NCI-H446 treated with DMSO at 0.1 percent for 48 hours (cell line): ENCODE measurements around the gene TSHR.
"Not testable (repeated sequence)": the region's sequence is repeated elsewhere in the genome, so short reads cannot be mapped to it uniquely, and the experiment has no call there.

Experiments
- DNase-seq: peaks from one replicate; lab custom pipeline; 2025; lab: John Stamatoyannopoulos, UW

Gene TSHR

DNA sequence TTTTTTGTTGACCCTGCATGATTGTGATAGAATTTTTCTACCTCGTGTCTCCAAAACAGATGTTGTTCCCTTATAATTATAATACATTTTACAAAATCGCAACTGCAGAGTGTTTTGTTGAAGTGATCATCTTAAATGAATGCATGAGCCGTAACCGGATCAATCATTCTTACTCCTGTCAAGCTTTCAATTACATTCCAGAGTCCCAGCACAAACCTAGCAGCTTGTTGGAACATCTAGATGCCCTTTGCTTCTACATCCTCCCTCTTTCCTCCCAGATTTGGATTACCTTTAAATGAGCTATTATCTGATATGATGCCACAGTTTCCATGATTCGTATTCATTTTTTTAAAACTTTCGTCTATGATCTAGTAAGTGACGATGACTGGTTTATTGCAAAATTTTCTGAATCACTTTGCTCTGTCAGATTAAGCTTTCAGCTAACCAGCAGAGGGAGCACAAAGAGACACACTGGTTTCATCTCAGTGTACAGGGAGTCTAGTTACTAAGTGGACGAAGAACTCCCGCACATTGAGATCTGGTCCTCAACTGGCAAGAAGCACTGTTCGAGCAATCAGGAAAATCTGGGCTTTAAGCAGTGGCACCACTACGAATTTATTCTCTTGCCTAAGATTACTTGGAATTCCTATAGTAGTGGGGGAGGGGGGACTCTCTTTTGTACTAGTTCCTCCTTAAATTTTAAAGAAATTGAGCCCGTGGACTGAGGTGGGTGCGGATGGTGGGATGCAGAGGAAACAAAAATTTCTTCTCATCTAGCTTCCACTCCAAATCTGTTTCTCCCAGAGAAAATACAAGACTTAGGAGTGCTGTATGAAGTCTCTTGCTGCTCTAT is 40.9 kb downstream of the TSHR start:
- DNase-seq, result peak; percentile 39

DNA sequence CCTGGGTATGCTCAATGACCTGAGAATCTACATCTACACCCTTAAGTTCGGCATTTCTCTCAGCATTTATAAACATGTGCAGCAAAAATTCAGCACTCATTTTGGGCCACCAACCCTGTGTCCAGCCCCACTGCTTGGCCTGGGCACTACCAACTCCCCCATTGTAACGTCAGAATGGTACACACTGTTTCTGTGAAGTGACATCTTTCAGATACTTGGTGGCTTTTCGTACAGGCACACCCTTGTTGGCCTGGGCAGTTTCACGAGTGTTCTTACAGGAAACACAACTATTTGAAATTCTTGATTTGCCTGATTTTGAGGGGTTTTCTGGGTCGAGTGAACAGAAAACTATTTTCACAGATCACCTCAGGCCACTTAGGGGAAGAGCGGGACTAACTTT is 46.0 kb downstream of the TSHR start:
- DNase-seq, result no peak

DNA sequence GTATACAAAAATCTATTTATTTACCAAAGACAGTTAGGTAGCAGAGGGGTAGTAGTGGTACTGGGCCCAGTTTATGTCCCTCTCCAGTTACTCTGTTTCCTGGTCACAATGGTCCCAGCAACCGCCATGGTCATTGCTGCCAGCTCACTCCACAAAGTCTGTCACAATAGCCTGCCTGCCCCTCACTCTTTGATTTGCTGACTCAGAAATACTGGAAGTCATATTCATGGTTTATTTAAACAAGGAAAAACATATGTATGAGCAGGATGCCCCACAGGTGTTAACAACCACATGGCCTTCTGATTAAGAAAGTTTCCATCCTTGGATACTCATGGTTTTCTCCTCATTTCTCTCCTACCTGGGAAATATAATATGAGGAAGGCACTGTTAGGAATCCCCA is 49.2 kb downstream of the TSHR start:
- DNase-seq, result no peak

DNA sequence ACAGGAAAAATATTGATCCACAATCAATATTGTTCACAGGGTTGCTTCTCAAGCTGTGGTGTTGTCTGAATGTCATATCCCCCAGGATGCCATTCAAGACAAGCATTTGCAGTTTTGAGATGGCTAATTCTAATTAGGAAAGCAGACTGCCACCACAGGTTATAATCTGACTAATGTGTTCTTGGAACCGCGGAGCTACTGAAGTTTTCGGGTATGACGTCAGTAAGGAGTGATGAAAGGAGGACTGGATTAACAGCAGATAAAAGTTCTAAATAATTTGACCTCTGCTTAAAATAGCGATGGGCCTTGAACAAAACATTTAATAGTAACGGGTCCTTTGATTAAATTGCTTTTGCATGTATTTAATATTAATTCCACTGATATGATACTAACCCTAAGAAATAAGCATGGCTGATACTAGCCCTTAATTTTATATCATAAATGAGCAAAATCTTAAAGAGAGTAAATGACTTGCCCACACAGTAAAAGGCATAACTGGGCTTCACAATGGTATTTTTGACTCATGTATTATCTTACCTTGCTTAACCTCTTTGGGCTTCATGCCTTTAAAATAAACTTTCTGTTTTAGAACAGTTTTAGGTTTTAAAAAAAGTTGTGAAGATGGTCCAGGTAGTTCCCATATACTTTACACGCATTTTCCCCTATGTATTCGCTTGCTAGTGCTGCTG is 50.3 kb downstream of the TSHR start:
- no peak for DNase-seq

DNA sequence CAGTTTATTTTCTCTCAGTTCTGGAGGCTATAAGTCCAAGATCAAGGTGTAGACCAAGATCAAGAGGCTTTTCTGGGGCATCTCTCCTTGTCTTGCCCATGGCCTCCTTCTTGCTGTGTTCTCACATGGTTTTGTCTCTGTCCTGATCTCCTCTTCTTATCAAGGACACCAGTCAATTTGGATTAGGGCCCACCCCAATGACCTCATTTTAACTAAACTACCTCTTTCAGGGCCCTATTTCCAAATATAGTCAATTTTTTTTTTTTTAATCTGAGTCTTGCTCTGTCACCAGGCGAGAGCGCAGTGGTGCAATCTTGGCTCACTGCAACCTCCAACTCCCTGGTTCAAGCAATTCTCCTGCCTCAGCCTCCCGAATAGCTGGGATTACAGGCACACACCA is 50.8 kb downstream of the TSHR start:
- no peak for DNase-seq

DNA sequence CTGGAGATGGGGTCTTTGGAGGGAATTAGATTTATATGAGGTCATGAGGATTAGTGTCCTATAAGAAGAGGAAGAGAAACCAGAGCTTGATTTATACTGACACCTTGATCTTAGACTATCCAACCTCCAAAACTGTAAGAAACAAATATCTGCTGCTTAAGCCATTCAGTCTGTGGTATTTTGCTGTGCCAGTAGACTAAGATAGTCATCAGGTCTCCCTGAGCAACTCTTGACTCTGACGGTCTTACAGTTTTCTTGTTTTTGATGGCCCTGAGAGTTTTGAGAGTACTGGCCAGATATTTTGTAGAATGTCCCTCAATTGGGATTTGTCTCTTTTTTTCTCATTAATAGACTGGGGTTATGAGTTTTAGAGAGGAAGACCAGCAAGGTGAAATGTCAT is 51.7 kb downstream of the TSHR start:
- DNase-seq, result no peak

DNA sequence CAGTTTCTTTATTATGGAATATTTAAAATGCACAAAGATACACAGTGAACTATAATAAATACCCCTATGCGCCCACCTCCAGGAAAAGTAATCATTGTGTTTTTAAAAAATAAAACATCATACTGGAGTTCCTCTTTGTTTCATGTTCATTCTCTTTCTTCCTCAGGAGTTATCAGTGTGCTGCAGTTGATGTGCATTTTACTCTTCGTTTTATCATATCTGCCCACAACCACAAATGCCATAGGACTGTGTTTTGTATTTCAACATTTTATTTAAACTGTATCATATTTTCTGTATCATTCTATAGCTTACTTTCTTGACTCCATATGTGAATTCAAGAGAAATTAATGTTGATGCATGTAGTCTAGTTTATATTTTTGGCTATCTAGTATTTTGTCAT is 53.9 kb downstream of the TSHR start:
- no peak for DNase-seq

DNA sequence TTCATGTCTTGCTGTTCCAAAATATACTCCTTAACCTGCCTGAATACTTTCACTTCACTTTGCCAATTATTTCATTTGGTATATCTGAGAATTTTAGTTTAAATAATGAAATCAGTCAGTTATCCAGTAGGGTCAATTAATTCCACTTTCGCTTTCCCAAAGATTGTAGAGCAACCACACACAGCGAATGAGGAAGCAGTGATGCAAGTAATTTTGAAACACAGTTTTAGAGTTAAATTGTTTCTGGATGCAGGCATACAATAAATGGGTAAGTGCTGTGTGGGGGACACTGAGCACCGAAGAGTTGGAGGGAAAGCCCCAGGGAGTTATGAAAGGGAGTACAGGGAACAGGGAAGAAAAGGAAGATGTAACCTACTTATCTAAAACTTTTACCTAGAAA is 62.8 kb downstream of the TSHR start:
- DNase-seq, result no peak

DNA sequence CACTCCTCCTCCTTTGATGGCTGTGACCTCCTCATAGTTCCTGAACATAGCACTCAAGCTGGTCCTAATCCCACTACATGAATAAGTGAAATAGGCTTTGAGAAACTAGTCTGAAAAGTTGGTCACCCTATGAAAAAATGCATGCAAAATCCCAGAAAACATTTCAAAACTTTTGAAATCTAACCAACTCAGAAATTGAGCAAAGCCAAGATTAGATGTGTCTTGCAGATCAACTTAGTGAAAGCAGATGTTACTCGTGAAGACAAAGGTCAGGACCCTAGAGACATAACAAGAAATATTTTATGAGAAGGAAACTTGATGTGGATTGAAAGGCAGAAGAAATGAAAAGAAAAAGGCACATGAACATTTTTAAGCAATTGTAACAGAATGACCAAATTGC is 63.3 kb downstream of the TSHR start:
- no peak for DNase-seq

DNA sequence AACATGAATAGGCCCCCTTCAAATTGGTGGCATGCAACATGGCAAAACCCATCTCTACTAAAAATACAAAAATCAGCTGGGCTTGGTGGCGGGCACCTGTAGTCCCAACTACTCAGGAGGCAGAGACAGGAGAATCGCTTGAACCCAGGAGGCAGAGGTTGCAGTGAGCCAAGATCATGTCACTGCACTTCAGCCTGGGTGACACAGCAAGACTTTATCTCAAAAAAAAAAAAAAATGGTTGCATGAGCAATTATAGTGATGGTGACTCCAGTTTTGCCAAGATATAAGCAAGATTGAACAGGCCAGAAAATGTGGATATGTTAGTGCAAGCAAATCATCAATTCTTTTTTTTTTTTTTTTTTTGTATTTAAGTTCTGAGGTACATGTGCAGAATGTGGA is 63.7 kb downstream of the TSHR start:
- DNase-seq, result not testable (repeated sequence)

DNA sequence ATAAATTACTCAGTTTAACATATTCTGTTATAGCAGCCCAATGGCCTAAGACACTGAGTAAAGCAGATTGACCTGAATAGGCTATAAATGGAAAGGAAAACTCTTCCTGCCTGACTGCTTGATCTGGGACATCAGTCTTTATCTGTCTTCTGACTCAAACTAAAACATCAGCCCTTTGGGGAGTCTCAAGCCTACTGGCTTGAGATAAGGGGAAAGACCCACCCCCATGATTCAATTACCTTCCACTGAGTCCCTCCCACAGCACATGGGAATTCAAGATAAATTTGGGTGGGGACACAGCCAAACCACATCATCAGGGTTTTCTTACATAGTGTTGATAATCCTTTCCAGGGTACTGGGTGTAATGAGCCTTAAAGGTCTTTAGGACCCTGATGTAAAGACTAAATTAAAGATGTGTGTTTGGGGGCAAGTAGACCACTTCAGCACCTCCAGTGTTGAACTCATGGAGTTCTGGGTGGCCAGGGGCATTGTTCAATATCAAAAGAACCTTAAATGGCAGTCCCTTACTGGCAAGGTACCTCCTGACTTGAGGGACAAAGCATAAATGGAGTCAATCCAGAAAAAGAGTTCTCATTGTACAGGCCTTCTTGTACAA is 67.8 kb downstream of the TSHR start:
- DNase-seq, result no peak

DNA sequence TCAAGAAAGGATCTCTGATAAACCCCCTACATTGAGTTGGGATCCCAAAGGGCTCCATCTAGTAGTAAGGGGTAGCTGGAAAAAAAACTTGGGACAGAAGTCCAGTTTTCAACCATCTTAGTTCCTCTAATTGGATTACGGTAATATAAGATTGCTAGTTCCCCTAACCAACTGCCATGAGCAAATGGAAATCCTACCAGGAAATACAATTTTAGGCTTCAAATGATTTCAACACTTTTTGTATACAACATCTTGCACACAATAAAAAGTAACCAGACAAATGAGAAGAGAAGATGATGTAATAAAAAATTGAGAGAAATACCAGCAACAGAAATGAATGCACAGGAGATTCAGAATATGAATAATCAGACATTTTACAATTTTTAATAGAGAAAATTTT is 73.0 kb downstream of the TSHR start:
- no peak for DNase-seq

DNA sequence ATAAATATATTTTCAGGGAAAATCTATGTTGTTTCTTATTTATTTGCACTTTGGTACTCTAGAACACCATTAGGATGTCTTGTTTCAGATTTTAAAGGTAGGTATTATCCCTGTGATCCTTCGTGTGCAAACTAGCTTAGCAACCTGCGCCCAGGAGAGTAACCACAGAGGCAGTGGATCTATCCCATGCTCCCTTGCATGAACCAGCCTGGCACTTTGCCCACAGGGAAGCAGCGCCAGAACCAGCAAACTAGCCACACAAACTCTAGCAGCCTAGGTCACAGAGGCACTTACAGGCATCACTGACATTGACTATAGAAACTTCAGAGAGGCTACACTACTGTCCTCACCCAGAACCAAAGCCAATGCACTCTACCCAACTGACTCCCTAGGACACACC is 76.1 kb downstream of the TSHR start:
- no peak for DNase-seq

DNA sequence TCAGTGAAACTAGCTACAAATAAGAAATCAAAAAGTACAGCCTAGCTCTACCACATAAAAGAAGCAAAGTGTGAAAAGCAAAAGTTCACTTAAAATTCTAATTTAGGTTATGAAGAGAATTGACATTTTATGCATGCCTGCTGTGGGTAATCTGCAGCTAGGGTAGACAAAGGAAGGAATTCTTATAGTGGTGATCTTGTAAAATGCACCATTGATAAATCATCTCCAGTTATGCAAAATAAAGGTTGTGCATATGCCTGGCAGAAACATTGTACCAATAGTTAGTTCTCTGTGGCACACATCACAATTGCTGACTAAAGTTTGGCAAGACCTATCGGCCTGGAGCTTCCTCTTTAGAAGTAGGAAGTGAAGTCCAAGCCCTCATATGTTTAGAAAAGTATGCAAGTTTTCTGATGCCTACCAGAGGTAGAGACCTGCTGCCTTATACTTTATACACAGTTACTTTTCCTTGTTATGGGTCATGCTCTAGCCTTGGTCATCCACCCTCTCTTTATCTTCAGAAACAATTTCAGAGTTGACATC is 78.3 kb downstream of the TSHR start:
- DNase-seq, result no peak

DNA sequence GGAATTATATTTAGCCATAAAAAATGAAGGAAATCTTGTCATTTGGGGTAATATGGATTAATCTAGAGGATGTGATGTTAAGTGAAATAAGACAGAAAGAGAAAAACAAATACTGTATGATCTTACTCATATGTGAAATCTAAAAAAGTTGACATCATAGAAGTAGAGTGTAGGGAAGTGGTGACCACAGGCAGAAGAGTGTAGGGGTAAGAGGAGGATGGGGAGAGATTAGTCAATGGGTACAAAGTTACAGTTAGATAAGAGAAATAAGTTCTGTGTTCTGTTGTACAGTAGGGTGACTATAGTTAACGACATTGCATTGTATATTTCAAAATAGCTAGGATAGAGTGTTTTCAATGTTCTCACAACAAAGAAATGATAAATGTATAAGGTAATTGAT is 87.0 kb downstream of the TSHR start:
- DNase-seq, result no peak

DNA sequence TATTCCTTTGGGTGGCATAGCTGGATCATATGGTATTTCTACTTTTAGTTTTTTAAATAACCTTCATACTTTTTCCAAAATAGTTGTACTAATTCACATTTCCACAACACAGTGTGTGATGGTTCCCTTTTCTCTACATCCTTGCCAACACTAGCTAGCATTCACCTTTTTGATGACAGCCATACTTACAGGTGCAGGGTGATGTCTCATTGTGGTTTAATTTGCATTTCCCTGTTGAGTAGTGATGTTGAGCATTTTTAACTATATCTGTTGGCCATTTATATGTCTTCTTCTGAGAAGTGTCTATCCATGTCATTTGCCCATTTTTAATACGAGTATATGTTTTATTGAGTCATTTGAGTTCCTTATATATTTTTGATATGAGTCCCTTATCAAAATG is 96.1 kb downstream of the TSHR start:
- no peak for DNase-seq

DNA sequence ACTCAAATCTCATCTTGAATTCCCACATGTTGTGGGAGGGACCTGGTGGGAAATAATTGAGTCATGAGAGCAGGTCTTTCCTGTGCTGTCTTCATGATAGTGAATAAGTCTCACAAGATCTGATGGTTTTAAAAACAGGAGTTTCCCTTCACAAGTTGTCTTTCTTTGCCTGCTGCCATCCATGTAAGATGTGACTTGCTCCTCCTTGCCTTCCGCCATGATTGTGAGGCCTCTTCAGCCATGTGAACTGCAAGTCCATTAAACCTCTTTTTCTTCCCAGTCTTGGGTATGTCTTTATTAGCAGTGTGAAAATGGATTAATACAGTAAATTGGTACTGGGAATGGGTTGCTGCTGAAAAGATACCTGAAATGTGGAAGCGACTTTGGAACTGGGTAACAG is 98.6 kb downstream of the TSHR start:
- not testable (repeated sequence) for DNase-seq

DNA sequence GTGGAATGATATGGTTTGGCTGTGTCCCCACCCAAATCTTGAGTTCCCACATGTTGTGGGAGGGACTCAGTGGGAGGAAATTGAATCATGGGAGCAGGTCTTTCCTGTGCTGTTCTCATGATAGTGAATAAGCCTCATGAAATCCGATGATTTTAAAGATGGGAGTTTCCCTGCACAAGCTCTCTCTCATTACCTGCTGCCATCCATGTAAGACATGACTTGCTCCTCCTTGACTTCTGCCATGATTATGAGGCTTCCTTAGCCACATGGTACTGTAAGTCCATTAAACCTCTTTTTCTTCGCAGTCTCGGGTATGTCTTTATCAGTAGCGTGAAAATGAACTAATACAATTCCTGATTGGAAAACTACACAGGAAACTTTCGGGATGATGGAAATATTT is 100.5 kb downstream of the TSHR start:
- DNase-seq, result no peak

DNA sequence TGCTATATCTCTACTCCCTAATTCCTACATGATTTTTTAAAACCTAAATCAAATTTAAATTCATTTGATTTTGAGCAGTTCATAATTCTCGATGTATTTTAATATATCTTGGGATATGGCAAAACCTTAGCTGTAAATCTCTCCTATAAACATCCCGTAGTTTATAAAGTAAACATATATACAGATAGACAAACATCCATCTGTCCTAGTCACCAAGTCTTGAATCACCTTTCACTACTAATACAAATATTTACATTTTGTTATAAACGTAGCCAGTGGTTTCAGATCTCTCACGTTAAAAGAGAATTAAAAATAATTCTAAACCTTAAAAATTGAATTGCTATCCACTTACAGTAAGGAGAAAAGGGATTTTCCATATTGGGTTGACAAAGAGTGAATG is 107.0 kb downstream of the TSHR start:
- no peak for DNase-seq

DNA sequence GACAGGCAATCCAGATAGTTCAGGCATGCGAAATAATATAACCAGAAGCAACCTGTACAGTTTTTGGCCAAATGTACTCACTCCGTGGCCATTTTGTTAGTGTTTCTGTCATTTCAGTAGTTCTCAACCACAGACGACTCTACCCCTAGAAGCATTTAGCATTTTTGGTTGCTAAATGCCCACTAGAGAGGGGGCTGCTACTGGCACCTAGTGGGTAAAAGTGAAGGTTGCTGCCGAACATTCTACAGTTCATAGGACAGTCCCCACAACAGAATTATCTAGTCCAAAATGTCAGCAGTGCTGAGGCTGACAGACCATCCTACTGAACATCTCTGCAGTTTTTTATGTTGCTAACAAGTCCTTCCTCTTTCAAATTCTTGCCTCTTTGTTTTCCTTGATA is 107.4 kb downstream of the TSHR start:
- no peak for DNase-seq

DNA sequence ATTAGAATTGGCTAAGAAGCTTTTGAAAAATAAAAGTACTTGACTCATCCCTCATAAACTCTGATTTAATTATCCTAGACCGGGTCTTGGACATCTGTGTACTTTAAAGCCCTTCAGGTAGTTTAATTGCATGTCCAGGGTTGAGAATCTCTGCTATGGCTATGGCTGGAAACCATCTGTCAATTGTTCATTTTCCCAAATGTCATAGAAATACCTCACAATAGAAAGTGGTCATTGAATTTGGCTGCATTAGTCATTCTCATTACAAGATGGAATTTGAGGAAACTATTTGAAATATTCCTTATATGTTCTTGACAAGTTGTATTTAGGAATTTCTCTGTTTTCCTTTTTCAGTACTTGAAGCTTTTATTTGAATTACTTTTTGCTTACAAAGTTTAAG is 111.3 kb downstream of the TSHR start:
- DNase-seq, result no peak

DNA sequence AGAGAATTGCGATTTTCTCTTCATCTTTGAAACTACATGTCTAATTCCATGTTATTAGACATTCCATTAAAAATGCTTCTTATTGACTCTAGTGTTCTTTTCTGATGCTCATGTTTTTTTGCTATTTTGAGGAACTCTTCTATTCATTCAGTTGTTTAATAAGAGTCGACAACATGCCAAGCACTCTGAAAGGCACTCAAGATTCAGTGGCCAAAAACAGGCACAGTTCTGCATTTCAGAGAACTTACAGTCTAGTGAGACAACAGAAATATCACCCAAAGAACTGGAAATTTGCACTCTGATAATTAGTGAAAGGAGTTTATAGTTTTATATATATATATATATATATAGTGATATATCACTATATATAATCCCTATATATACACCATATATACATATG is 111.7 kb downstream of the TSHR start:
- DNase-seq, result no peak

DNA sequence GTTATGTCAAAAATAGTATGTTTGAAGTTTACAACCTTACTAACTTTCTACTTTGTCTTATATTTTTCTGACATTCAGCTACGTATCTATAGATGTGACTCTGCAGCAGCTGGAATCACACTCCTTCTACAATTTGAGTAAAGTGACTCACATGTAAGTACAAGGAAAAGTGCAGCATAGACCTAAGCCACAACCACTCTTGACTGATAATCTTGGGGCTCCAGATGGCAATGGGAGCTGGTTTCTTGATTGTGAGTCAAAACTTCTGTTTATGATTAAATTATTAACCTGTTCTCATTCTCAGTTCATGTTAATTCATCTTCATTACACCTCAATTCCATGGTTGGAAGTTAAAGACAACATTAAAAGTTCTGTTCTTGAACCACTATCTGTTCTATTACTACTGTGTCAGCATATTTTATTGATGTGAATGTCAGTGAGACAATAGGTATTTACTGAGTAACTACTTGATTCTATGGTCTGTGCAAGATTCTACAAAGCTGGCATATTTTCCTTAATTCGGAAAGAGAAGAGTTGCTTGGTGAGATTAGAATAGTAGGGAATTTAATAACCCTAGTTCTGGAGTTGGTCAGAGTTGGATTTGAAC is 112.9 kb downstream of the TSHR start:
- no peak for DNase-seq
